ENCODE measurements around the gene MTARC1. TPM values are rescaled to one million over a fixed set of nuclear protein-coding genes. Genes with fewer than 3 reads are reported as not detected.

MTARC1 gene
- total and polyA plus RNA-seq, 3 experiments from 2014 or later: not detected

- no peak overlapping the region for H3K27ac ChIP-seq (ENCODE audit: low read depth, low read length)
- Mint-ChIP-seq H3K27ac (no peak overlapping the region), H3K36me3 (no peaks in the 10 kb centered on the region), H3K4me1 (peaks cover 3 to 15% (median 13%) of the 10 kb centered on the region in 3 donors), H3K4me3 (no peak overlapping the region), H3K27me3 (peaks cover 28 to 63% of the 10 kb centered on the region in 2 donors), H3K9me3 (no peaks in the 10 kb centered on the region)
- H3K9me3 ChIP-seq (ENCODE audit: low read length): no peaks in the 10 kb centered on the region
- ChIA-PET POLR2A (no interaction called here), CTCF (no interaction called here)
- no peaks in the 10 kb centered on the region for H3K36me3 ChIP-seq (ENCODE audit: insufficient read depth, low read length)
- peaks cover 4% of the 10 kb centered on the region for H3K4me1 ChIP-seq (ENCODE audit: insufficient read depth, low read length)
- no peak for DNase-seq
- H3K27me3 ChIP-seq (ENCODE audit: insufficient read depth, low read length, poor library complexity, severe bottlenecking): peaks cover 14% of the 10 kb centered on the region
- H3K4me3 ChIP-seq (ENCODE audit: low read length): no peak overlapping the region
These were observed 36.6 kb upstream of the MTARC1 start for GRCh38 chr1:220750131-220750515.

- CTCF ChIA-PET: no interaction called here
- Histone ChIP-seq H3K36me3 (ENCODE audit: insufficient read depth, low read length) (no peaks in the 10 kb centered on the region), H3K9me3 (ENCODE audit: low read length) (no peaks in the 10 kb centered on the region), H3K4me3 (ENCODE audit: low read length) (no peak overlapping the region), H3K4me1 (ENCODE audit: insufficient read depth, low read length) (peaks cover 4% of the 10 kb centered on the region), H3K27ac (ENCODE audit: low read depth, low read length) (no peak overlapping the region), H3K27me3 (ENCODE audit: insufficient read depth, low read length, poor library complexity, severe bottlenecking) (peaks cover 14% of the 10 kb centered on the region)
- Mint-ChIP-seq H3K36me3 (no peaks in the 10 kb centered on the region), H3K27ac (no peak overlapping the region), H3K4me3 (no peak overlapping the region), H3K4me1 (peaks cover 3 to 15% (median 13%) of the 10 kb centered on the region in 3 donors), H3K9me3 (no peaks in the 10 kb centered on the region), H3K27me3 (peaks cover 26 to 67% of the 10 kb centered on the region in 2 donors)
- POLR2A ChIA-PET: no interaction called here
- DNase-seq: no peak
These were observed 35.6 kb upstream of the MTARC1 start for GRCh38 chr1:220751111-220751510.

GRCh38 chr1:220754212-220754917, 32.3 kb upstream of the MTARC1 start:
- H3K27ac Mint-ChIP-seq: no peak overlapping the region
- H3K9me3 Mint-ChIP-seq: no peaks in the 10 kb centered on the region

GRCh38 chr1:220754918-220755295, 31.8 kb upstream of the MTARC1 start:
- CTCF ChIA-PET: no interaction called here

More at GRCh38 chr1:220754212-220754917, 32.3 kb upstream of the MTARC1 start:
- no peaks in the 10 kb centered on the region for H3K4me1 Mint-ChIP-seq
- Histone ChIP-seq H3K4me1 (ENCODE audit: insufficient read depth, low read length) (no peaks in the 10 kb centered on the region), H3K27ac (ENCODE audit: low read depth, low read length) (no peak overlapping the region), H3K36me3 (ENCODE audit: insufficient read depth, low read length) (no peaks in the 10 kb centered on the region), H3K27me3 (ENCODE audit: insufficient read depth, low read length, poor library complexity, severe bottlenecking) (no peaks in the 10 kb centered on the region), H3K4me3 (ENCODE audit: low read length) (no peak overlapping the region), H3K9me3 (ENCODE audit: low read length) (no peaks in the 10 kb centered on the region)
- peaks cover 18 to 47% of the 10 kb centered on the region in 2 donors for H3K27me3 Mint-ChIP-seq
- H3K36me3 Mint-ChIP-seq: no peaks in the 10 kb centered on the region
- ChIA-PET CTCF (no interaction called here), POLR2A (no interaction called here)
- no peak for DNase-seq
- no peak overlapping the region for H3K4me3 Mint-ChIP-seq

GRCh38 chr1:220755309-220755708, 31.4 kb upstream of the MTARC1 start:
- H3K4me3 ChIP-seq (ENCODE audit: low read length): no peak overlapping the region
- no peak overlapping the region for H3K27ac ChIP-seq (ENCODE audit: low read depth, low read length)
- ChIA-PET POLR2A (no interaction called here), CTCF (no interaction called here)
- Mint-ChIP-seq H3K4me3 (no peak overlapping the region), H3K27ac (no peak overlapping the region), H3K36me3 (no peaks in the 10 kb centered on the region), H3K27me3 (peaks cover 18 to 41% of the 10 kb centered on the region in 2 donors), H3K4me1 (no peaks in the 10 kb centered on the region), H3K9me3 (peaks cover 0 to under 1% (median 0%) of the 10 kb centered on the region in 5 donors)
- H3K9me3 ChIP-seq (ENCODE audit: low read length): no peaks in the 10 kb centered on the region
- H3K4me1 ChIP-seq (ENCODE audit: insufficient read depth, low read length): no peaks in the 10 kb centered on the region
- DNase-seq: no peak
- no peaks in the 10 kb centered on the region for H3K27me3 ChIP-seq (ENCODE audit: insufficient read depth, low read length, poor library complexity, severe bottlenecking)
- no peaks in the 10 kb centered on the region for H3K36me3 ChIP-seq (ENCODE audit: insufficient read depth, low read length)

More at GRCh38 chr1:220754918-220755295, 31.8 kb upstream of the MTARC1 start:
- H3K36me3 Mint-ChIP-seq: no peaks in the 10 kb centered on the region
- H3K27ac ChIP-seq (ENCODE audit: low read depth, low read length): no peak overlapping the region
- peaks cover 18 to 45% of the 10 kb centered on the region in 2 donors for H3K27me3 Mint-ChIP-seq
- no peaks in the 10 kb centered on the region for H3K9me3 Mint-ChIP-seq
- no peaks in the 10 kb centered on the region for H3K9me3 ChIP-seq (ENCODE audit: low read length)
- H3K4me3 Mint-ChIP-seq: no peak overlapping the region
- no peaks in the 10 kb centered on the region for H3K27me3 ChIP-seq (ENCODE audit: insufficient read depth, low read length, poor library complexity, severe bottlenecking)
- DNase-seq: no peak
- no peaks in the 10 kb centered on the region for H3K4me1 Mint-ChIP-seq
- H3K4me1 ChIP-seq (ENCODE audit: insufficient read depth, low read length): no peaks in the 10 kb centered on the region
- no peaks in the 10 kb centered on the region for H3K36me3 ChIP-seq (ENCODE audit: insufficient read depth, low read length)
- H3K27ac Mint-ChIP-seq: no peak overlapping the region
- POLR2A ChIA-PET: no interaction called here
- H3K4me3 ChIP-seq (ENCODE audit: low read length): no peak overlapping the region

- H3K4me1 ChIP-seq (ENCODE audit: insufficient read depth, low read length): no peaks in the 10 kb centered on the region
- H3K27ac Mint-ChIP-seq: no peak overlapping the region
- ChIA-PET POLR2A (no interaction called here), CTCF (interaction anchor here (1.1 kb wide), 1 partner anchor 24 kb away, joined by 3 read pairs; no protein-coding TSS in a partner anchor)
- H3K9me3 Mint-ChIP-seq: peaks cover 0 to 2% (median 0%) of the 10 kb centered on the region in 5 donors
- H3K36me3 Mint-ChIP-seq: no peaks in the 10 kb centered on the region
- no peak overlapping the region for H3K4me3 ChIP-seq (ENCODE audit: low read length)
- H3K27ac ChIP-seq (ENCODE audit: low read depth, low read length): no peak overlapping the region
- H3K36me3 ChIP-seq (ENCODE audit: insufficient read depth, low read length): no peaks in the 10 kb centered on the region
- H3K9me3 ChIP-seq (ENCODE audit: low read length): no peaks in the 10 kb centered on the region
- no peaks in the 10 kb centered on the region for H3K4me1 Mint-ChIP-seq
- DNase-seq: no peak
- H3K27me3 Mint-ChIP-seq: peaks cover 17 to 20% of the 10 kb centered on the region in 2 donors
- H3K27me3 ChIP-seq (ENCODE audit: insufficient read depth, low read length, poor library complexity, severe bottlenecking): no peaks in the 10 kb centered on the region
- H3K4me3 Mint-ChIP-seq: no peak overlapping the region
These were observed 29.3 kb upstream of the MTARC1 start for GRCh38 chr1:220757441-220757840.

GRCh38 chr1:220759147-220759546, 27.6 kb upstream of the MTARC1 start:
- Histone ChIP-seq H3K9me3 (ENCODE audit: low read length) (no peaks in the 10 kb centered on the region), H3K36me3 (ENCODE audit: insufficient read depth, low read length) (no peaks in the 10 kb centered on the region), H3K27ac (ENCODE audit: low read depth, low read length) (no peak overlapping the region), H3K27me3 (ENCODE audit: insufficient read depth, low read length, poor library complexity, severe bottlenecking) (no peaks in the 10 kb centered on the region), H3K4me3 (ENCODE audit: low read length) (no peak overlapping the region), H3K4me1 (ENCODE audit: insufficient read depth, low read length) (no peaks in the 10 kb centered on the region)
- ChIA-PET POLR2A (no interaction called here), CTCF (no interaction called here)
- peaks cover 0 to 2% (median 0%) of the 10 kb centered on the region in 5 donors for H3K9me3 Mint-ChIP-seq
- H3K36me3 Mint-ChIP-seq: no peaks in the 10 kb centered on the region
- H3K4me3 Mint-ChIP-seq: no peak overlapping the region
- no peak for DNase-seq
- H3K4me1 Mint-ChIP-seq: no peaks in the 10 kb centered on the region
- no peak overlapping the region for H3K27ac Mint-ChIP-seq
- peaks cover 16 to 20% of the 10 kb centered on the region in 2 donors for H3K27me3 Mint-ChIP-seq

GRCh38 chr1:220761688-220762427, 24.9 kb upstream of the MTARC1 start:
- CTCF ChIA-PET: interaction anchor here (0.8 kb wide), 1 partner anchor 12 kb away, joined by 3 read pairs; no protein-coding TSS in a partner anchor
- Histone ChIP-seq H3K27me3 (ENCODE audit: insufficient read depth, low read length, poor library complexity, severe bottlenecking) (no peaks in the 10 kb centered on the region), H3K36me3 (ENCODE audit: insufficient read depth, low read length) (no peaks in the 10 kb centered on the region), H3K27ac (ENCODE audit: low read depth, low read length) (no peak overlapping the region), H3K4me3 (ENCODE audit: low read length) (no peak overlapping the region), H3K9me3 (ENCODE audit: low read length) (no peaks in the 10 kb centered on the region), H3K4me1 (ENCODE audit: insufficient read depth, low read length) (no peaks in the 10 kb centered on the region)
- H3K9me3 Mint-ChIP-seq: peaks cover 0 to 2% (median 0%) of the 10 kb centered on the region in 5 donors
- no peak overlapping the region for H3K27ac Mint-ChIP-seq
- no peak for DNase-seq
- POLR2A ChIA-PET: no interaction called here
- peaks cover 7 to 21% of the 10 kb centered on the region in 2 donors for H3K27me3 Mint-ChIP-seq
- no peaks in the 10 kb centered on the region for H3K4me1 Mint-ChIP-seq
- no peak overlapping the region for H3K4me3 Mint-ChIP-seq
- no peaks in the 10 kb centered on the region for H3K36me3 Mint-ChIP-seq

Data from CD8-positive, alpha-beta memory T cell (primary cell).